ENCODE results near the gene EFNA2.
"Not testable (repeated sequence)": the region's sequence is repeated elsewhere in the genome, so short reads cannot be mapped to it uniquely, and the experiment has no call there.

Gene EFNA2

DNA sequence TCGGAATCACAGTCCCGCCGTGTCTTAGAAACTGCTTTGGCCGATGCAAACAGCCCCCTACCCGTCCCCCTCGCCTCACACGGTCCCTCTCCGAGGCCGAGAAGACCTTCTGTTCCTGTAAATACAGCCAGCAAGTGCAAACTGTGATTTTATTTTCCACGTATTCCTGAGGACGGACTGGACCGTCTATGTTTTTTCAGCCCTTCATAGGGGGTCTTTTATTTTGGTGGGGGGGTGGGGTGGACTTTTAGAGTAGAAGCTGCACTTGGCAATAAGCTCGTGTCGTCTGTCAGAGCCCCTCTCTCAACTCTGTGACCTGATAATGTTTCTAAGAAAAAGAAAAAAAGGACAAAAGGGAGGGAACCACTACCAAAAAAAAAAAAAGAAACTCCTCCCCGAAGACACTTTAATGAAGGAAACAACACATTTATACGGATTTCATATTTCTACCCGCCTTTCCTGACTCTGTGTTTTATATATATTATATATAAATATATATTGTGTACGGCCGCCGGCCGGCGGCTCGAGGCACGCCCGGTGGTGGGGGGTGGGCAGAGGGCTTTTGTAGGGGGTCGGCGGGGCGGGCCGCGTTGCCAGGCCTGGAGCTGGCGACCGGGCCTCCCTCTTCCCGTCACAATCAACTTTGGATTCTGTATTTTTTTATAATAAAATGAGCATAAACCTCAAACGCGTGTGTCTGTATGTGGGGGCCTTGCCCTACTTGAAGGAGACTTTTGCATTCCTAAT is 15.2 kb downstream of the EFNA2 start:
- DNase-seq = no peak

DNA sequence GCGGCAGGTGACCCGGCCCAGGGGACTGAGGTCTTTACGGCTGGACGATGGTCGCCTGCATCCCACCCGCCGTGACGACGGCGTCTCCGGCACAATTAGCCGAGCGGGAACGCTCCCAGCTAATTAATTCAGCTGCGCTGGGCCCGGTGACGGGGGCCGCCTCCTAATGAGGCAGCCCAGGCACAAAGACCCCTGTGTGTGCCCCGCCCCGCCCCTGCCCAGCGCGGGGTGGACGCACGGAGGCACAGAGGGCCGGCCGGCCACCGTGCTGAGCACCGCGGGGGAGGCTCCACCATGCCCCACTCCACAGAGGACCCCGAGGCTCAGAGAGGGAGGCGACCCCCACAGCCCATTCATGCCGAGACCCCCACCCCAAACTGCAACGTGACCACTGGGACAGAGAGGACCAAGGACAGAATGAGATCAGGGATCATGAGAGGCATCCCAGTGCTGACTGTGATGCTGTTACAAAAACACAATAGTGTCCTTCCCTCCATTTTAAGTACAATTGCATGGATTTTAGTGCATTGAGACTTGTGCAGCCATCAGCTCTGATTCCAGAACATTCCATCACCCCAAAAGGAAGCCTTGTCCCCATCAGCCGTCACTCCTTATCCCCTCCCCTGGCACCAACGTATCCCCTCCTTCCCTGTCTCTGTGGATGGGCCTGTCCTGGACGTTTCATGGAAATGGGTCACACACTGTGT is 17.0 kb downstream of the EFNA2 start:
- no peak for DNase-seq

DNA sequence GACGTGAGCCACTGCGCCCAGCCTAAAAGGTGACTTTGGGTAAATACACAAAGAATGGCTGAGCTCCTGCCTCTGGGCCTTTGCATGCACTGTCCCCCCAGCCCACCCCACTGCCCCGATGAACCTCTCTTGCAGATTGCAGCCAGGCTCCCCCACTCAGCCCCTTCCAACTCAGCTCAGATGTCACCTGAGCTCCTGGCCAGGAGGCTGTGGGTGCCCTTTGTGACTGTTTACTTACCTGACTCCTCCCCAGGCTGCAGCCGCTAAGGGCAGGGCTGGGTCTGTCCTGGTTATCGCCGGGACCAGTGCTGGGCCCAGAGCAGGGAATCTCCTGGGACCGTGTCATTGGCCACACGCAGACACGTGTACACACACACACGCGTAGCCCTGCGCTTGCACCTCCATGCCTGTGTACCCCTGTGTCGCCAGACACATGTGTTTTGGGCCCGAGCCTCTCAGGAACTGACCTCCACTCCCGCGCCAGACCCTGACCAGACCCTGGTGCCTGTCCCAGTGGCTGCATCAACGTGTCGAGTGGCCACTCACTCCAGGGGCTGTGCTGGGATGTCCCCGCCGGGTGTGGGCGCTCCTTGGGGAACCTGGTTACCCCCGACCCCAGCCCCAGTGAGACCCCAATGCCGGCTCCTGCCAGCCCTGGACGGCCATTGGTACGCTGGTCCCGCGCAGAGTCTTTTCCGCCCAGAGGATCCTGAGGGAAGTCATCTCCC is 18.7 kb downstream of the EFNA2 start:
- no peak for DNase-seq

DNA sequence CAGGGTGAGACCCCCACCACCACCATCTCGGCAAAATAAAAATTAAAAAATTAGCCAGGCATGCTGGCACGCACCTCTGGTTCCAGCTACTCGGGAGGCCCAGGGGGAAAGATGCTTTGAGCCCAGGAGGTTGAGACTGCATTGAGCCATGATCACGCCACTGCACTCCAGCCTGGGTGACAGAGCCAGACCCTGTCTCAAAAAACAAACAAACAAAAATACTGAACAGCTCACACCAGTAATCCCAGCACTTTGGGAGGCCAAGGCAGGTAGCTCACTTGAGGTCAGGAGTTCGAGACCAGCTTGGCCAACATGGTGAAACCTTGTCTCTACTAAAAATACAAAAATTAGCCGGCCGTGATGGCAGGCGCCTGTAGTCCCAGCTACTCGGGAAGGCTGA is 19.7 kb downstream of the EFNA2 start:
- not testable (repeated sequence) for DNase-seq

- peak; percentile 70 to 71 for DNase-seq
Observed at GRCh38 chr19:1307320-1307719, 21.6 kb downstream of the EFNA2 start.

DNA sequence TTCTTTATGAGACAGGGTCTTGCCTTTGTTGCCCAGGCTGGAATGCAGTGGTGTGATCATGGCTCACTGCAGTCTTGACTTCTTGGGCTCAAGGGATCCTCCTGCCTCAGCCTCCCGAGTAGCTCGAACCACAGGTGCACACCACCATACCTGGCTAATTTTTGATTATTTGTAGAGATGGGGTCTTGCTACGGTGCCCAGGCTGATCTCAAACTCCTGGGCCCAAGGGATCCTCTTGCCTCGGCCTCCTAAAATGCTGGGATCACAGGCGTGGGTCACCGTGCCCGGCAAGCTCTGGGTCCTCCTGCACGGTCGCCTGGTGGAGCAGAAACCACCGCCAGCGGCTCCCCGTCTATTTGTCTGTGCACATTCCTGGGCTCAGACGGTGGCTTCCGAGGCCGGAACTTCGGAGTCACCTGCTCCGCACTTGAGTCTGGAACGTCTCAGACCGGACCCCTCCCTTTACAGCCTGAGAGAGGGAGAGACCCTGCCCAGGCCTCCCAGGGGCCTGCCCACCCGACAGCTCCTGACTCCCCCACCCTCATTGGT is 22.2 kb downstream of the EFNA2 start:
- no peak for DNase-seq

GRCh38 chr19:1308718-1309117 is 23.0 kb downstream of the EFNA2 start:
- peak in 1 of 2 experiments; percentile 27 for DNase-seq

- no peak for DNase-seq
Observed at GRCh38 chr19:1309977-1310852, 24.5 kb downstream of the EFNA2 start.

- no peak for DNase-seq
Observed at GRCh38 chr19:1310853-1311180, 25.1 kb downstream of the EFNA2 start.

- no peak for DNase-seq
Observed at GRCh38 chr19:1311543-1312091, 25.9 kb downstream of the EFNA2 start.

GRCh38 chr19:1312767-1313694 is 27.4 kb downstream of the EFNA2 start:
- no peak for DNase-seq

DNA sequence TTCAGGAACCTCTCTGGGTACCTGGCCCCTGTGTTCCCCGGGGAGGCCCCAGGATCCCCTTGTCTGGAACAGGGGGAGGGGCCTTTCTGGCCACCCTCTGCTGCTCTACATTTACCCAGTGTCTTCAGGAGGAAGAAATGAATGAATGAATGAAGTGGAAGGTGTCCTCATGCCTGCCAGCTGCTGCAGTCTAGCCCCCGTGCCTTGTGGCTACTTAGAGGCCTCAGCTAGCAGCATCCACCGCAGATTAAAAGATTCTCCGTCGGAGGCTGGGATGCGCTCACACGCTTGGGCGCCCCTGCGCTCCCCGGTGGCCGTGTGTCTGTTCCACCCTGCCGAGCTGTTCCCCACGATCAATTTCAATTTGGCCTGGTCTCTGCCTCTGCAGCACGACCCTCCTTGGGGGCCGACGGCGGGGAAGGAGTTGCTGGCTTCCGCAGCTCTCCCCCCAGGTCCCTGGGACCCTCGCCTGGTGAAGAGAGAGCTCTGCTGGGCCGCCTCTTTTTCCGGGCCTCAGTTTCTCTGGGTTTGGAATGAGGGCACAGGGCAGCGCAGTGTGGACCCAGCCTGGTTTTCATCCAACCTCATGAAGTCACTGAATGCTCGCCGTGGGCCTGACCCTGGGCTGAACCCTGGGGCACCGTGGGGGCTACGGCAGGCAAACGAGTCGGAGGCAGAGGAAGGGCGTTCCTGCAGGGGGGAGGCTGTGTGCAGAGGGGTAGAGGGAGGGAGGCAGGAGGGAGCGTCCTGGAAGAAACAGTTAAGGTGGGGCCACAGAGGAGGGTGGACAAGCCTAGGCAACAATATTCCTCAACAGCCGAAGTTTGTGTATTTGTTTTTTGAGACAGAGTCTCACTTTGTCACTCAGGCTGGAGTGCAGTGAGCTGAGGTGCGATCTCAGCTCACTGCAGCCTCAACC is 28.3 kb downstream of the EFNA2 start:
- no peak for DNase-seq

DNA sequence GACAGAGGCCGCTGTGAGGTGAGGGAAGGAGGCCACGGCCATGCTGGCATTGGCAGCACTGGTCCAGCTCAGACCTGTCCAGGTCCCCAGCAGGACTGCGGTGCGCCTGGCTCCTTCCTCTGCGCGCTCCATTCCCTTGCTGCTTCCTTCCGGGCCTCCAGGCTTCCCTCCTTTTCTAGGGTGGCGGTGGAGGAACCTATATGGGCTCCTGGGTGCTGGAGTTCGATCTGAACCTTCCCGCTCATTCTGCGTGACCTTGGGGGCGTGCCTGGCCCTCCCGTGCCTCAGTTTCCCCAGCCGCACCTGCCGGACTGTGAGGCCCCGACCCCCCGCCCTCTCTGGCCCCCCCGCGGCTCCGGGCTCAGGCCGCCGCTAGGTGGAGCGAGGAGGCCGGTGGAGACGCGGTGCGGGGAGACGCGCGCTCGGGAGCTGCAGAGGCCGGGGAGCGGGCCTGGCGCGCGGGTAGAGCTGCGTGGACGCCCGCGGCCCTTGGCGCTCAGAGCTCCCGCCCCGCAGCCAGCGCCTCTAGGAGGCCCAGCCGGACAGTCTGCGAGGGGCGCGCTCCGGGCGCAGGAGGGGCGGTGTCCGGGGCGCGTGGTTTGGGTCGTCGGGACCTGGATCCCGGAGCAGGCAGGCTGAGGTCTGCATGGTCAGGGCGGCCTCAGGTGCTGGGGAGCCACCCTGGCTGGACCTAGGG is 29.9 kb downstream of the EFNA2 start:
- DNase-seq = peak in 1 of 2 experiments; percentile 47

DNA sequence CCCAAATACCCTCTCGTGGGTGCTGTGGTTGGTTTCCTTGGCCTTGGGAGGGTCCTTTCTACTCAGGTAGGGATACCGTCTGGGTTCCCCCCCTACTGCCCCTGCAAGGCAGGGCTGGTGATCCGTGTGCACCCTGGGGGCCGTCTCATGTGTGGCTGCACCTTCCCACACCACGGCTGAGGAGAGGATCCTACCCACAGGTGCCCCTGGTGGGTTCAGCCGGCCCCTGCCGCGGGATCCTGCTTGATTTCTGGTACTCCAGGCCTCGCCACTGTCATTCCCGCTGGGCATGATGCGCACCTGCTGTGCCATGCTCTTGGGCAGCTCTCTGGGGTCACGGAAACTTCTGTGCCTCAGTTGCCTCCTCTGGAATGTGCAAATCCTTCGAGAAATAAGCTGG is 30.8 kb downstream of the EFNA2 start:
- DNase-seq = no peak

- no peak for DNase-seq
Observed at GRCh38 chr19:1317274-1318003, 31.8 kb downstream of the EFNA2 start.

DNA sequence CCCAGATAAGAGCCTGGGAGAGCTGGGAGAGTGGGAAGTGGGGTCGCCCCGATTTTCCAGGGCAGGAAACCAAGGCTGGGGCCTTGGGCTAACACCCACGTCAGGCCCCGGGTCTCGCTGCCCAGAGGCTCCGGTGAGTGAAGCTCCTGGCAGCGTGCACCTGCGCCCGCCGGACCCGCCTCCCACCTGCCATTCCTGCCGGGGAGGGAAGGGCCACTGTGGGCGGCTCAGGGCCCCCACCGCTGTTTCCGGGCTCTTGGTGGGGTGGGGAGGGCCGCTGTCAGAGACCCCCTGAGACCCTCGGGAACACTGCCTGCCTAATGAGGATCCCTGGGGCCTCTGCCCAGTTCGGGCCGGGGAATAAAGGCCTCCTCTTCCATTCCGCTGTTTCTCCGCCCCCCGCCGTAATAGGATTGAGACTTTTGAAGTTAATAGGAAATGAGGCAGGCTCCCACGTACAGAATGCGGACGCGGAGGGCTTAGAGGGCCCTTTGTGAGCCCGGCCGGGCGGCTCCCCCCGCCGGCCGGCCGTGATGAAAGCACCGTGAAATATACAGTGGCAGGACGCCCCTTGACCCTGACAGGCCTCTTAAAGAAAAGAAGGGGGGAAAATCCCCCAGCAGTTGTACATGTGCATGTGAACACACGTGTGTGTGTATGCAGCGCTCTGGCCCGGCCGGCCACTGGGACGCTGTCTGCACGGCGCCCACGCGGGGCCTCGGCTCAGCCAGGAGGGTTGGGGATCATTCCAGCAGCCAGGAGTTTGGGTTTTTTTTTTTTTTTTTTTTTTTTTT is 33.2 kb downstream of the EFNA2 start:
- no peak for DNase-seq

GRCh38 chr19:1320282-1320650 is 34.6 kb downstream of the EFNA2 start:
- DNase-seq = not testable (repeated sequence)

DNA sequence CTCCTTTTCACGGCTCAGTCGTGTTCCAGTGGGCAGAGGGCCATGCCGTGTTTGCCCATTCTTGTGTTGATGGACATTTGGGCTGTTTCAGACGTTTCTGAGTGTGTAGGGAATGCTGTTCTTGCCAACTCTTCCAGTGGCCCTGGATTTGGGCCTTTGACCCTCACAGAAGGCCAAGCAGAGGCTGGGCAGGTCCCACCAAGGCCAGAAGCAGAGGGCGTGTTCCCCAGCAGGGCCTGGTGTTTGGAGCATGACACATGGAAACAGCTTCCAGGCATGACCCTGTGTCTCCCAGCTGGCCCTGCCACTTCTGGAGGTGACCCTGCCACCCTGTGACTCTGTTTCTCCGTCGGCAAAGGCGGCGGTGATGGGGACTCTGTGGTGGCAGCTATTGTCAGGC is 35.9 kb downstream of the EFNA2 start:
- no peak for DNase-seq
